Sigmoid colon (tissue), 7 donors: Measurements from ENCODE around the gene AFDN. TPM values are rescaled to one million over a fixed set of nuclear protein-coding genes. Genes with fewer than 3 reads are reported as not detected.

Experiments
- DNase-seq: peaks from one replicate; pipeline ENCODE4 v3.0.0-alpha.2; 2019
- H3K27ac ChIP-seq, 4 donors: fragments of 200-600 bp; sonication (generic); one replicate each; pipeline ENCODE4 v1.5.1; 2016 to 2019; ENCODE audit warnings: mild to moderate bottlenecking in 1 of 4
- H3K27me3 ChIP-seq, 3 donors: fragments of 200-600 bp; sonication (generic); one replicate each; pipeline ENCODE4 v1.5.1; 2019; ENCODE audit warnings: mild to moderate bottlenecking in 1 of 3
- H3K36me3 ChIP-seq, 4 donors: fragments of 200-600 bp; sonication (generic); one replicate each; pipeline ENCODE4 v1.5.1; 2016 to 2019
- H3K4me1 ChIP-seq, 4 donors: fragments of 200-600 bp; sonication (generic); one replicate each; pipeline ENCODE4 v1.5.1; 2017 to 2019
- H3K4me3 ChIP-seq, 4 donors: fragments of 200-600 bp; sonication (generic); one replicate each; pipeline ENCODE4 v1.5.1; 2017 to 2019; ENCODE audit warnings: mild to moderate bottlenecking in 2 of 4, moderate library complexity in 1 of 4
- H3K9me3 ChIP-seq, 4 donors: fragments of 200-600 bp in 3 of 4; sonication (generic) in 3 of 4; one replicate each; pipeline versions ENCODE4 v1.5.1 to v1.6.1; 2013 to 2019
- CTCF ChIP-seq, 4 experiments: fragments of 450-650 bp in 3 of 4; fragments of 200-600 bp in 1 of 4; IDR thresholded peaks; one replicate each; pipeline ENCODE4 v1.5.1; 2016 to 2019; ENCODE audit warnings: antibody characterized with exemption in 4 of 4, mild to moderate bottlenecking in 3 of 4, moderate library complexity in 2 of 4
- EP300 ChIP-seq, 4 donors: sonication (generic); formaldehyde crosslinking; IDR thresholded peaks; one replicate each; pipeline ENCODE4 v1.6.1; 2017; ENCODE audit warnings: antibody characterized with exemption in 4 of 4
- POLR2A ChIP-seq, 2 donors: fragments of 450-650 bp; IDR thresholded peaks; one replicate each; pipeline ENCODE4 v1.6.1; 2016; ENCODE audit warnings: antibody characterized with exemption in 2 of 2, mild to moderate bottlenecking in 2 of 2, moderate library complexity in 2 of 2
- POLR2AphosphoS5 ChIP-seq, 4 donors: sonication (generic); formaldehyde crosslinking; IDR thresholded peaks; one replicate each; pipeline ENCODE4 v1.6.1; 2017; ENCODE audit warnings: antibody characterized with exemption in 4 of 4
- WGBS, 2 donors: extraction: QIAGEN DNeasy Blood & Tissue Kit; methylation state at CpG; one replicate each; pipeline ENCODE4 v1.1.7; 2013; 5-methylcytosine and 5-hydroxymethylcytosine counted together
- intact Hi-C: fragments of 100-400 bp; cut with DNase I; formaldehyde crosslinking; loops from one replicate; pipeline ENCODE4 v1.15.1; 2023
- polyA plus RNA-seq, 3 donors: library from polyadenylated mRNA; stranded (reverse); fragments of 200-250 nt; gene quantifications; one replicate each; pipeline ENCODE4 v1.2.3, GENCODE V29; 2013
- total RNA-seq, 4 donors: library from RNA; depleted of rRNA; stranded (reverse); fragments of >200 nt; gene quantifications; one replicate each; pipeline ENCODE4 v1.1.0, GENCODE V29; 2016
- donor health status: healthy with polysubstance abuse.
- donor health status: Bipolar disorder and iron deficiency.
- donor health status: healthy.

Gene AFDN
- total and polyA plus RNA-seq, 7 donors, result 43.2 to 104 (median 83.6) TPM

- Histone ChIP-seq H3K27ac (peak overlapping the region; percentile 61 to 84 (median 70)), H3K9me3 (no peaks in the 10 kb centered on the region), H3K4me3 (no peak overlapping the region), H3K4me1 (peaks cover 0 to 91% (median 73%) of the 10 kb centered on the region in 4 donors), H3K36me3 (no peaks in the 10 kb centered on the region), H3K27me3 (no peaks in the 10 kb centered on the region)
- DNase-seq, result no peak
- intact Hi-C loops, result loop anchor here (2.0 kb wide), 1 partner anchor 30 kb away; the partner anchor contains the start of gene AFDN
- 95 to 97% methylated on average over 1 of the region's 1 CpG for WGBS, 2 donors
- TF ChIP-seq POLR2A (IDR thresholded peaks at IDR 0.05), result no peak
- TF ChIP-seq POLR2AphosphoS5 (IDR thresholded peaks at IDR 0.05), result no peak
- no peak for TF ChIP-seq EP300 (IDR thresholded peaks at IDR 0.05)
- TF ChIP-seq CTCF (IDR thresholded peaks at IDR 0.05), result no peak
These were observed 29.8 kb downstream of the AFDN start for GRCh38 chr6:167856474-167856873.

- intact Hi-C loops, result loop anchor here (2.0 kb wide), 1 partner anchor 30 kb away; the partner anchor contains the start of gene AFDN
- Histone ChIP-seq H3K27ac (peak overlapping the region; percentile 61 to 84 (median 70)), H3K9me3 (no peaks in the 10 kb centered on the region), H3K4me1 (peaks cover 0 to 92% (median 75%) of the 10 kb centered on the region in 4 donors), H3K27me3 (no peaks in the 10 kb centered on the region), H3K36me3 (no peaks in the 10 kb centered on the region), H3K4me3 (no peak overlapping the region)
- peak in 1 of 4 donors; percentile 68 for TF ChIP-seq EP300 (IDR thresholded peaks at IDR 0.05)
- peak in 3 of 4 donors; percentile 70 to 82 (median 71) for TF ChIP-seq POLR2AphosphoS5 (IDR thresholded peaks at IDR 0.05)
- no peak for TF ChIP-seq CTCF (IDR thresholded peaks at IDR 0.05)
- WGBS, 2 donors, result 76 to 77% methylated on average over 5 of the region's 5 CpGs
- DNase-seq, result no peak
These were observed 30.4 kb downstream of the AFDN start for GRCh38 chr6:167856999-167857660.

- Histone ChIP-seq H3K27me3 (no peaks in the 10 kb centered on the region), H3K36me3 (no peaks in the 10 kb centered on the region), H3K9me3 (no peaks in the 10 kb centered on the region), H3K4me3 (no peak overlapping the region), H3K27ac (peak overlapping the region in 3 of 4 donors; percentile 65 to 84 (median 75)), H3K4me1 (peaks cover 0 to 86% (median 71%) of the 10 kb centered on the region in 4 donors)
- peak in 2 of 4 donors; percentile 8 to 23 for TF ChIP-seq POLR2AphosphoS5 (IDR thresholded peaks at IDR 0.05)
- TF ChIP-seq CTCF (IDR thresholded peaks at IDR 0.05), result no peak
- intact Hi-C loops, result no loop called here
- no peak for DNase-seq
- WGBS, 2 donors, result 14 to 45% methylated on average over 1 of the region's 1 CpG
These were observed 31.4 kb downstream of the AFDN start for GRCh38 chr6:167858086-167858591.

- intact Hi-C loops, result no loop called here
- WGBS, 2 donors, result 35 to 62% methylated on average over 7 of the region's 7 CpGs
These were observed 32.3 kb downstream of the AFDN start for GRCh38 chr6:167858842-167859664.

More at GRCh38 chr6:167858842-167859664, 32.3 kb downstream of the AFDN start:
- Histone ChIP-seq H3K4me1 (peaks cover 0 to 77% (median 66%) of the 10 kb centered on the region in 4 donors), H3K9me3 (no peaks in the 10 kb centered on the region), H3K4me3 (no peak overlapping the region), H3K27me3 (no peaks in the 10 kb centered on the region), H3K27ac (peak overlapping the region in 3 of 4 donors; percentile 65 to 84 (median 75)), H3K36me3 (no peaks in the 10 kb centered on the region)
- TF ChIP-seq EP300 (IDR thresholded peaks at IDR 0.05), result no peak
- no peak for TF ChIP-seq POLR2A (IDR thresholded peaks at IDR 0.05)
- TF ChIP-seq POLR2AphosphoS5 (IDR thresholded peaks at IDR 0.05), result no peak
- TF ChIP-seq CTCF (IDR thresholded peaks at IDR 0.05), result no peak
- no peak for DNase-seq
